Thyroid gland (tissue), 4 donors: ENCODE data around the gene LPCAT1.

ENCODE experiments used
- CTCF ChIP-seq, 6 experiments: fragments of 200-600 bp in 3 of 6; fragments of 450-650 bp in 3 of 6; sonication (generic) in 3 of 6; IDR thresholded peaks; one replicate each; pipeline ENCODE4 v1.5.1; 2016 to 2019; ENCODE audit warnings: antibody characterized with exemption in 6 of 6, mild to moderate bottlenecking in 2 of 6, inconsistent platforms in 1 of 6, moderate library complexity in 1 of 6
- POLR2A ChIP-seq, 2 donors: fragments of 450-650 bp; IDR thresholded peaks; one replicate each; pipeline ENCODE4 v1.6.1; 2017; ENCODE audit warnings: antibody characterized with exemption in 2 of 2, mild to moderate bottlenecking in 2 of 2, moderate library complexity in 1 of 2

DNA sequence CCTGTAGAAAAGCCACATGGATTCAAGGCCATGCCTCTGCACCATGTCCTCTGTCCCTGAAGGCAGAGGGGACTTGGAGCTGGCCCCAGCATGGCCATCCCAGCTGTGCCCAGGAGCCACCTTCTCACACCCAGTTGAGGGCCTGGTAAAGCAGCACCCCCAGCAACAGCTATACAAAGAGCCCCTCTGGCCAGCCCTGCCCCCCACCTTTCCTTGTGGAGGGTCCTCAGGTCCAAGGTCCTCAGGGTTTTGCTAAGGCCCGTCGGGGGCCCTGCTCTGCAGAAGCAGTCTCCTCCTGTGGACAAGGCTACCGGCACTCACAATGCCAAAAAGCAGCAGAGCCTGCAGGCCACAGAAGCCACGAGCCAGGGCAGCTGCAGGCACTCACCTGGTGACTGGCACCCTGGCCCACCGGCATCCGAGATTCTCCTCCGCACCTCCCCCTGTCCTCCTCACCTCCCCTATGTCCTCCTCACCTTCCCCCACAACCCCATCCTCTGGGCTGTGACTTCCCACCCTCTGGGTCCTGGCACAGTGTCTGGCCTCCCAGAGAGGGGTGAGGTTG is 39.9 kb upstream of the LPCAT1 start:
- no peak for TF ChIP-seq CTCF (IDR thresholded peaks at IDR 0.05)
- no peak for TF ChIP-seq POLR2A (IDR thresholded peaks at IDR 0.05)
